Measurements from ENCODE around the gene CPNE8. TPM values are rescaled to one million over a fixed set of nuclear protein-coding genes. Genes with fewer than 3 reads are reported as not detected.

The CPNE8 gene
- polyA plus RNA-seq (2013, experiment 1 of 2; ENCODE audit: insufficient read length): 0.58 TPM
- polyA plus RNA-seq (2013, experiment 2 of 2; ENCODE audit: insufficient read length): 1.1 TPM

DNA sequence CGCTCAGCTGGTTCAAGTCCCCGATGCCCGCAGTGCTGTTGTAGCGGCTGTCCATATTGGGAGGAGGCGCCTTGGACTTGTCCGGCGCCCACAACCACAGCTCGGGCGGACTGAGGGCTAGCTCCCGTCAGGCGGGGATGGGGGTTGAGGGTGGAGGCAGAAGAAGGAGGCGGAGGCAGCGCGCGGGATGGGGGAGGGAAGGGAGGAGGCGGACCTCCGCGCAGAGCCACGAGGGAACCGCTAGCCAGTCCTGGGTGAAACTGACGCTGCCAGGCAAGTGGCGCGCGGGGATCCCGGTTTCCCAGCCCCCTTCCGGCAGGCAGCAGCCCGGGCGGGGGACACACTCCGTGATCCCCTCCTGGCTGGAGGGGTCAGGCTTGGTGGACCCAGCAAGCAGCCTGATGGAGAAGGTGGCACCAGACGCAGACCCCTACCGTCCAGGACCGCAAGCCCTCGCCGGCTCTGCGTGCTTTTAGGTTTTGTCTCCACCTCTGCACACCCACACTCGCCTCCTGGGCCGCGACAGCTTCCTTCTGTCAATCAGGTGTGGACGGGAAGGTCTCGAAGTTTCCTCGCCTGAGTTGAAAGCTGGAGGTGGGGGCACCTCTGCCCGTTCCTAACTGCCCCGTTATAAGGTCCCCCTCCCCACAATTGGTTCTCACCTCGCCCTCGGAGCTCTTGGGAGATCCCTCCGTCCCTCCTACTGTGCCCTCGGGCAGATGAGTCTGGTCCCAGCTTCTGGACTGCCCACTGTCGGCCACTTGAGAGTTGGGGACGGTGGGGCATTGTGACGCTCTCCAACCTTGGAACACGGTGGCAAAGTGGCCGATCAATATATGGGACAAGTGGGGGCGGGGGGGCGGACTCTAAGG lies at the start of gene CPNE8:
CPNE8 (minus strand) TSS at position 112 of the 872 bp plus-strand sequence; CDS start at position 55, 57 bp downstream.
- DNase-seq: peak; percentile 17

DNA sequence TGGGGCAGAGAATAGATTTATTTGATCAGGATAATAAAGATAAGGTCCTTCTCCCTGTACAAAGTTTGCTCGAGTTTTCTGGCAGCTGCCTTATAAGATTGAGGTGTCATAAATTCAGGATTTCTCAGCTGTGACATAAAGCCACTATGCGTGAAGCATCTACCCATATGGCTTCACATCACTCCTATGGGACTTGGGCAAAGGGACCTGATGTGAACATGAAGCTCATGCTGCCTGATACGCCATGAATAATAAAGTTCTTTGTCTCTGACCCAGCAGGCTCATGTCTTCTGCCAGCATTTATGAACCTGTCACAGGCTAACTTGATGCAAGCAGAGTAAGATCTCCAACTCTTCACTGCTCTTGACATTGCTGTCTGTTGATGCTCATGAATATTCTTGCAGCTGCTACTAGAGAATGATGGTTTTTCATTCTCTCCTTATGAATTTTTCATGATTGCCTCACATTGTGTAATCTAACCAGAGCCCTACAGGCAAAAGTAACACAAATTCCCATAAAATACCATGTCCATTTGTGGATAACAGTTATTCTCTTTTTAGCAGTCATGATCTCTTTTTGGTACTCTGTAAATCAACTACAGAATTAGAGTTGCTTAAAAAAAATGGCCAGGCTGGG lies 49.0 kb upstream of the CPNE8 start:
- no peak for DNase-seq

DNA sequence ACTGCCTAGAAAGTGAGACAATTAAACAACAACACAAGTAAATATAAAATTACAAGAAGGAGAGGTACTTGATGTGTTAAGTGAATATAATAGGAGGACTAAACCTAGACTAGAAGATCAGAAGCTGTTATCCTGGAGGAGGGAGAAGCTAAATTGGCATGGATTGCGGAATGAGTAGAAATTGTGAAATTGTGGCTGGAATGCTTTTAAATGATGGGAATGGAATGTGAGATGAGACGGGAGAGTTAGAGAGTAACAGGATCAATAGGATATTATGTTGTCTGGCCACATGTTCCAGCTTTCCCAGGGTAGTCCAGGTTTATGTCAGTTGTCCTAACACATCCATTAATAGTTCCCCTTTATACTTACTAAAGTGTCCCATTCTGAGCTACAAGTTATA lies 44.0 kb upstream of the CPNE8 start:
- no peak for DNase-seq

DNA sequence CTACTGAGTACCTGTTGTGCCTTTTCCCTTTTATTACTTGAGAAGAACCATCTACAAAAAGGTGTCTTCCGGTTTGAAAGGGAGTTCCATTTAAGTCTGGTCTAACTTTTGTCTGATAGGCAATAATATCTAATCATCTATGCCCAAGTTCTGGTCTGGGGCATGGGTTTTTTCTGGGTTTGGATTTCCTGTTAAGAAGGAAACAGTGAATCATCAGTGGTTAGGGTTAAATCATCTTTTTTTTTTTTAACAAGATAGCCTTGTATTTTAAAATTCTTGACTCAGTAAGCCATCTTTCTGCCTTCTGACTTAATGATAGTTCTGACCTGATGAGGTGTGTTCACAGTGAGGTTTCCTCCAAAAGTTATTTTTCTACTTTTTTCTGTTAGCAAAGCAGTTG lies 29.3 kb upstream of the CPNE8 start:
- no peak for DNase-seq

DNA sequence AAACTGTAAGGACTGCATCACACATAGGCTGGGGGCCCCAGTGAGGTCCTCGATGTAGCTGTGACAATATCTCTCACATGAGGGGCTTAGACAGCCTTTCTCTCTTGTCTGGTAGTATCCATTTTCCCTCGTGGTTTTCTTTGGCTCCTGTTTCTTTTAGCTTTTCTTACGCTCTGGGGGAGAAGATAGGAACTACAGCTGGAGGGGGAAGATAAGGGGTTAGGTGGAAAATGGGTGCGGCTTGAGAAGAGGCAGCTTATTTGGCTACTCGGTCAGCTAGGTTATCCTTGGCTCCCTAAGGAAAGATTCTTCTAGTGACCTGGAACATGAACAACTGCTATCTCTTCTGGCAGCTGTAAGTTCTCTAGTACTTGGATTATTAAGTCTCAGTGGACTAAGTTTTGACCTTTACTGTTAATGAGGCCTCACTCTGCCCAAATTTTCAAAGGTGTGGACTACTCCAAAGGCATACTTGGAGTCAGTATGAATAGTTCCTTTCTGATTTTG lies 28.7 kb upstream of the CPNE8 start:
- DNase-seq: no peak

DNA sequence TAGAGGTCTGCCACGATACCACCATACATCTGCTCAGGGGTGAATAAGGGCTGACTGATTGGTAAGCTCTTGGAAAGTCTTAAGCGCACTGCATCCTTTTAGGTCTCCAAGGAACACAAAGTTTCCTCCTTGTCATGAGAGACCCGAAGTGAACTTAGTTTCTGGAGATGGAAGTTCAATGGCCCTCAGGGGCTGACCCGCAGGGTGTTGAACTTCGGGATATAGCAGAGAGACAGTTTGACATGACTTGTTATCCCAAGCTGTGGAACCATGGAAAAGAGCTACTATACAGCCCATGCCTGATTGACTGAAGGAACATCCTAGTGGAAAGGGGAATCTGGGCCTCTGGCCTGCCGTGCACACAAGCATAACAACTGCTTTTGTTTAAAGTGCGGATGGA lies 26.9 kb upstream of the CPNE8 start:
- no peak for DNase-seq

DNA sequence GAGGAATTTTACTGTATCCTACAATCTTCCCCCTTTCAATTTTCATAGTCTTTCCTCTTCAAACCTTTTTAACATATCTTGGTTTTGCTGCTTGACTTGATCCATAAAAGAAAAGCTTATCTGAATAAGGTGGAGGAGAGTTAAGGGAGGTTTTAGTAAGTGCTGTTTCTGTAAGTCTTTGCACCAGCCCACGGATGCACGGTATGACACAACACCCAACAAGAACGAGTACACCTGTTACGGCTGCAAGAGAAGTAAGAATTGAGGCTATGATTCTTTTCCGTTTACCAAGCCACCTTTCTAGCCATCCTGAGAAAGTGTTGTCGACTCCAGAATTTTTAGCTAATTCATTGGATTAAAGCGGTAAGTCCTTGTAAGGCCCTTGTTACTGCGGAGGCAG lies 26.1 kb upstream of the CPNE8 start:
- DNase-seq: no peak

DNA sequence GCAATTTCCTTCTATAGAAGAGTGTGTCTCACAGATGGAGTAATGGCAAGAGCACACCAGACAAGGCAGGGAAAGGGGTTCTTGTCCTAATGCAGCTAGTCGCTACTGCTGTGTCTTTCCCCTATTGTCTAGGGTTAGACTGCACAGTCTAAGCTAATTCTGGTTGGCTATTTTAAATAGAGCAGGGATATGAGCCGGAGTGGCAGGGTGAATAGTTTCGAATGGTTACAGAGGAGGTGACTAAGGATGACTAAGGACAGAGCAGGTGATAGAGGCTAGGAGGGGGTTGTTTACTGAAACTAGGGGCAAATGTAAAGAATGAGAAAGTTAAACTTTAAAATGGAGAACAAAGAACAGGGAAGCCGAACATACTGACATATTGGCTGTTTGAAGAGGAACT lies 25.6 kb upstream of the CPNE8 start:
- DNase-seq: no peak

DNA sequence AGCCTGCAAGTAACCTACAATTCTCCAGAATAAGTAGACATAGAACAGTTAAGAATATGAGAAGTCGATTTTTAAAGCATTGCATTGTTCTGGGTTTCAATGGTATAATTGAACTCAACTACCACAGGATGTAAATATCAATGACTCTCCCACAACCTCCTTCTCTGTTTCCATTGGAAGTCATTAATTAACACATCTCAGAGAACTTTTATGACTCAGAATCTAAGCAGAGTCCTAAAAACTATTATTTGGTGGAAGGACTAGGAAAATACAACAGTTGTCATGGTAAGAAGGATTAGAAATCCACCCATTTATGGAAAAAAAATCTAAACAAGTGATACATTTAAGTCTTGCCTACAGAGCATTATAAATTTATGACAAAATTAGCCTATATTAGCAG lies 21.1 kb upstream of the CPNE8 start:
- DNase-seq: no peak

DNA sequence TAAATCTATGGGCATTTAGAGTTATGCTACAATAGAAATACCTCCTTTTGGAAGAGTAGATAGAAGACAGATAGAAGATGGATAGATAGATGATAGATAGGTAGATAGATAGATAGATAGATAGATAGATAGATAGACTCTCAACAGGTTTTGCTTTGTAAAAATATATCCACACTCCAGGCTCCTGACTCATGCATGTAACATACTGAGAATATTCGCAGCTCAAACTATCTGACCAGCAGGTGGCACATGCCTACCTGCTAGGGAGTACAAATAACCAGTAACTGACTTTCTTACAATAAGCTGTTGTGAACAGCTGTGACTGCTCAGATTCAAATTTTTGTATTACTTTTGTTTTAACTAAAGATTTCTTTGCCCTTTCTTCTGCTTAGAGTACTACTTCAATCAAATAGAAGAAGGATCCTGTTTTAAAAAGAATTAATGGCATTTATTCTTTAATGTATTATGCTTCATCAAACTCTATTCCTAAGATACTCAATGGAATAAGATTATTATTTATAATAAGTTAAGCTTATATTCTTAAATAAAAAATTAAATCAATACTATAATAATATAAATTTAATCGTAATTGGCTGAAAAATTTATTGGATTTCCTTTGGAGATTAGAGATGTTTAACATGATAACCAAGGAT lies 15.8 kb upstream of the CPNE8 start:
- DNase-seq: no peak

DNA sequence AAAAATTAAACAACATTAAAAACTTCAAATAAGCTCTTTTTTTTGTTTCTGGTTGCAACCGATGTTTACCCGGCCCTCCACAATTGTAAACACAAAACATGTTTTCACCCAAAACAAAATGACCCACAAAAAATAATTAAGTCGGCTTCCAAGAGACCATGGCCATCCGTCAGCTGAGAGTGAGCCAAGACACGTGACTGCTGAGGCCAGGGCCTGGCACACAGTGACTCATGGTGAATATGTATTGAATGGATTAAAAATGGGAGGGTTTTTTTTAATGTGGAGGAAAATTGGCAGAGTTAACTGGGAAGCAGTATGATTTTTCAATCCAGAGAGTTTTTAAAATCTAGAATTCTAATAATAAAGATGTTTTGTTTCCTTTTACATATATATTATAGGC lies 13.8 kb upstream of the CPNE8 start:
- no peak for DNase-seq

DNA sequence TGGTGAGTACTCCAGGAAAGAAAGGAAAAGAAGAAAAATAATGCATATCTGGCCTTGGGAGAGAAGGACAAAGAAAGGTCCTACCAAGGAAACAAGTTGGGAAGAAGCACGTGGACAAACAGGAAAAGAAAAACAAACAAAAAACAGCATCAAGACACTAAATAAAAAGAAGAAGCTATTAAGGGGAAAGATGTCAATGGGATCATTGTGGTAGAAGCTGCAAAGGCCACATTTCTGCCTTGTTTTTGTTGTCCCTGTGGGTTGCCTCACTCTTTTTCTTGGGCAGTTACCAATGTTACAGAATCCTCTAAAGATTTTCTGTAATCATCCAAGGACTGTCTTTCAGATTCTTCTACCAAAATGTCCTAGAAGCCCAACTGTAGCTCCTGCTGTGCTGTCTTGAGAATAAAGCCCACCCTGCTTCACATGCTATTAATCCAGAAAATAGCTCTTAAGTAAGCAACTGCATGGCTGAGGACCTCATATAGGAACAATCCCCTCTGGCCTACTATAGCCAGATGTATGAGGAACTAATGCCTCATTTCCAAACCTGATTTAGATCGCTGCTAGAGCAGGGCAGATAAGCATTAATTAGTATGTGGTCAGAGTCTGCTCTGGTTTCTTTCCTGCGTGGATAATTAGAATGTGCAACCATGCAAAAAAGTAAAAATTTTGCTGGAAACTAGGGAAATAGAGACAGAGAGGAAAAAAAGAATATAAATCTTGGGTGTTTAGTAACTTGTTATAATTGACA lies 10.2 kb upstream of the CPNE8 start:
- no peak for DNase-seq

DNA sequence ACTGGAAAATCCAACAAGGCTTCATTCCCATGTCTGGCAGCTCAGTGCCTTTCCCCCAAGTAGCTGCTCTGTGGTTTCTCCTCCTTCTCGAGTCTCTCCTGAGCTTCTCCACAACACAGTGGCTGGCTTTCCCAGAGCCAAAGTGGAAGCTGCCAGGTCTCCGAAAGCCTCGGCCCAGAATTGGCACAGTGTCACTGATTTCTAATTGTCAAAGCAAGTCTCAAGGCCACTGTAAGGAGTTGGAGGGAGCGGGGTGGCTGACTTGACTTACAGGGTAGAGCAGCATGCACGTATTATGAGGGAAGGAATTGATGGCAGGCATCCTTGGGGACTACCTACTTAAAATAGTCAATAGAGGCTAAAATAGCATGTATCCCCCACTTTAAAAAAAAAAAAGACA lies 6.7 kb upstream of the CPNE8 start:
- DNase-seq: no peak

DNA sequence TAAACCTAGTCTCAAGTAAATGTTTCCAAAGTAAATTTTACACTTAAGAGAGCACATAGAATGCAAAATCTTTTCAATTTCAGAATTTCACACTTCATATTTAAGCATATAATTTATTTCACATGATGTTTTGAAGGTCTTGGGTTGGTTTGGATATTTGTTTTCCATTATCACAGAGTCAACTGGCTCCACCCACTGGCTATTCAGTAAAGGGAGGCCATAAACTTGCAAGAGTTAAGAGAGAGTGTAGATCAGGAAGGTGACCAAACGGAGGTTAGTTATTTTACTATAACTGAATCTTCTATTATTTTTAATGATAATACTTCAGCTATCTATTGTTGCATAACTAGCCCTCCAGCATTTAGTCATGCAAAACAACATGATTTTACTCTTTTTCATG lies 6.2 kb upstream of the CPNE8 start:
- DNase-seq: no peak

DNA sequence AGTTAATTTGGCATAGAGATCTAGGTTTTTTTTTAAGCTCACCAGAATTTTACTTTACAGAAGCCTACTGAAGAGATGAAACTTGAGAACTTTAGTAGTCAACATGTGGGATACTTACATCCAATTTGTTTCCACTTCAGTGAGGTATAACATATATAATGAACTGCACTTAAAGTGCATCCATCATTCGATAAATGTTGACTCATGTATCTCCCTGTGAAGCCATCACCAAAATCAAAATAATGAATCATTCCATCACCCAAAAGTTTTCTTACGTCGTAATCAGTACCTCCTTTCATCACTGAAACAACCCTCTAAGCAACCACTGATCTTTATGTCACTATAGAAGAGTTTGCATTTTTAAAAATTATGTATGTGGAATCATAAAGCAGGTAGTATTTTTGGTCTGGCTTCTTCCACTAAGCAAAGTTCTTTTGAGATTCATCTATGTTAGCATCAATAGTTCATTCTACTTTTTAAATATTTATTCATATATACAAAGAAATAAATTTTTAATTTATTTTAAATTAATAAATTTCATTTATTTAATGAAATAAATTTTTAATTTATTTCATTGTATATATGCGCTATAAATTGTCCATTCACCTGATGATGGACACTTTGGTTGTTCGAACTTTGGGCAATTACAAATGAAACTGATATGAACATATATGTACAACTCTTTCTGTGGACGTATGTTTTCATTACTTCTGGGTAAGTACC lies 2.0 kb upstream of the CPNE8 start:
- DNase-seq: no peak

DNA sequence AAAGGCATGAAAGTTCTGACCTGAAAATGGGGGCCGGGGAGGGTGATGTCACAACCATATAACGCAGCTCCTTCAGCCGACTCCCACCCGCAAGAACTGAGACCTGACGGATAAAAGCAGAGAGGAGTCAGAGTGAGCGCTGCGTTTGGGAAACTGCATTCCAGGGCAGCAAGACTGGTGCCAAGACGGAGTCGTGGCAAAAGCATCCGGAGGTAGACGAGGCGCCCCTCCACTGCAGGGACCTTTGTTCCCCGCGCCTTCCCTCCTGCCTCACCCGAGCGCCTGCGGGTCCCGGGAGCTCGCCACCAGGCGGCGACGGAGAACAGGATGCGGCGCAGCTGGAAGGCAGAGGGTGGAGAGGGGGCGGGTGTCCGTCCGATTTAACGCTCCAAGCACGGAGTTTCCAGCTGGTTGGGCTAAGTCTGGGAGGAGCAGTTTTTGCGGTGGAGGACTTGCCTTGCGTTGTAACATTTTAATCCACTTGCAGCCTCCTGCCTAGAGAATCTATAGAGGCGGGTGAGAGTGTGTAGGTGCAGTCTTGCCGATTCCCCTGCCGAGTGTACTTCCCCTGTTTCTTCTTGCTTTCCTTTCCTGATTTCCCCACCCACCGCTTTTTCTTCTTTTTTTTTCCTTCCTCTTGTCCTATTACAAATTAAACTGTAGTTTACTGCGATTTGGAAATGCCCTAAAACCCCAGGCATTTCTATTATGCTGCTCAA lies 1.2 kb upstream of the CPNE8 start:
- DNase-seq: peak; percentile 75

DNA sequence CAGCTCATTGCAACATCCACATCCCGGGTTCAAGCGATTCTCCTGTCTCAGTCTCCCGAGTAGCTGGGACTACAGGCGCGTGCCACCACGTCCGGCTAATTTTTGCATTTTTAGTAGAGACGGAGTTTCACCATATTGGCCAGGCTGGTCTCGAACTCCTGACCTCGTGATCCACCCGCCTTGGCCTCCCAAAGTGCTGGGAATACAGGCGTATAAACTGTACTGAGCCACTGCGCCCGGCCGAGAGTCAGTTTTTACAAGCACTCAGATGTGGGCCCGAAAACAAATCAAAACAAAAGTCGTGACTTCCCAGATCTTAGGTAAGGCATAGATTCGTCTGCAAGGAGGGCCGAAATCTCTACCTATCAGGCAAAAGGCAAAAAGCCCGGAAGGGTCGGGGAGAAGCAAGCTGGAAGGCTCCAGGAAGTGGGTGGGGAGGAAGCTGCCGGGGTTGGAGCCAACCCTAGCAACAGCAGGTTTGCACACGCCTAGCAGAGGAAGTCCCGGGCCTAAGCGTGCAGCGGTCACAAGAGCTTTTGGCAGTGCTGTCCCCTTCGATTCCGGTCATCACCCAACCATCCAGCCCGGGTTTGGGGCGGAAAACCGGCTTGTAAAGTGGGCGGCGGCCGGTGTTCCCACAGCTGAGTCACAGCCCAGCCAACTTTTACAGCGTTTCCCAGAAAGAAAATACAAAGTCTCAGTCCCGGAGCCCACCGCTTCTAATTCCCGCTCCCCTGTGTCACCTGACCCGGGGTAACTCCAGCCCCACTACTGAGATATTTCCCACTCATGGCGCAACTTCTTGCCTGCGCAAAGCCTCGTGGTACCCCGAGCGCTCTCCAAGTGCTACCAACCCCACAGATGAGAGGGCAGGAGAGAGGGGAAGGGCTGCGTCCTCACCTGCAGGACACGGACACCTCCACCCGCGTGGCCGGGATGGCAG lies 583 bp downstream of the CPNE8 start:
- peak; percentile 38 for DNase-seq

DNA sequence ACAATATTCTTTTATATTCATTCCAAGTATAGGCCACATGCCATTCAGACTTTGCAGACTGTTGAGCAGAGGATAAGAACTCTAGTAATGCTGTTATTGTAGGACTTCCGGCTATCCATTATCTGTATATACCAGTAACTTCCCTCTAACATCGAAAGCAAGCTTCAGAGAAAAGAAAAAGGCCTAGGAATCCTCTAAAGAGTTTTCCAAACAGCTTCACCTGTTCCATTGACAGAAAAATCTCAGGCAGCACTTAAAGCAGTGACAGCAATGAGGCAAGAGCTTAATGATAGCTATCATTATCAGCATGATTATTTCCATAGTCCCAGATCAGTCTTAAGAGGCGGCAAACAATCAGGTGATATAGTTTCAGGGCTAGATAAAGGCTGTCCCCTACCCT lies 1.8 kb downstream of the CPNE8 start:
- DNase-seq: no peak

DNA sequence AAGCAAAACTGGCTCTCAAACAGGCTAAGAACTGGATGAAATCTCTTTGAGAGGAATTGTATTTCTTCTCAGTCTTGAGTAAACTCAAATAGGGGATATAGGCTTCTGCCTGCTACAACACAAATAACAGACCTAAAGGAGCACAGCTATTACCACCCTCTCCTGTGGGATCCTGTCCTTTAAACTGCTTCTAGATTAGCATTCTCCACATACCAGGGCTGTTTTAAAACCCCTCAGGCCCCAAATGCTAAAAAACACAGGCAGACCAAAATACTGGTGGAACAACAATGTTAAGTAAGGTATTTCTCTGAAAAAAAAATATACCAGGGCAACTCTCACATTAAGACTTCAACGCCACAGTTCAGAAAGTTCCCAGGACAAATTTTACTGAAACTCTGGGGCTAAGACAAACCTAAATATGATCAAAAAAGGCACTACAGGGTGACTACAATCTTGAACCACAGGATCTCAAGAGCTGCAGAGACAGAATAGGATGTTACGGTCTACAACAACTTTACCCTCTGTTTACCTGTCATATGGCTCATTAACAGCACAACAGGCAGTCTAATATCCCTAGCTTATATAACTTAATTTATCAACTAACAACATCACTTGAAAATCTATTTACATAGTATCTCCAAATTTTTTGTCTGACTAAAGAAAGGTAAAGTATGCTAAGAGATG lies 7.2 kb downstream of the CPNE8 start:
- DNase-seq: no peak
